Right atrium auricular region (tissue), 2 donors: ENCODE measurements around the gene HOXB5. TPM values are rescaled to one million over a fixed set of nuclear protein-coding genes. Genes with fewer than 3 reads are reported as not detected.

Experiments used
- DNase-seq: peaks from one replicate; pipeline ENCODE4 v3.0.0-alpha.2; 2019; ENCODE audit warnings: low spot score
- H3K27ac ChIP-seq, 2 donors: fragments of 200-600 bp; sonication (generic); 1 replicate in 1 of 2; 2 replicates in 1 of 2; pipeline ENCODE4 v1.5.1; 2016 to 2019
- H3K27me3 ChIP-seq, 2 donors: fragments of 200-600 bp; sonication (generic); one replicate each; pipeline versions ENCODE4 v1.5.1 to v1.6.0; 2017 to 2019
- H3K36me3 ChIP-seq: fragments of 200-600 bp; sonication (generic); one replicate; pipeline ENCODE4 v1.5.1; 2016
- H3K4me1 ChIP-seq, 2 donors: fragments of 200-600 bp; sonication (generic); one replicate each; pipeline versions ENCODE4 v1.5.1 to v1.6.0; 2017 to 2019
- H3K4me3 ChIP-seq, 2 donors: fragments of 200-600 bp; sonication (generic); 1 replicate in 1 of 2; 2 replicates in 1 of 2; pipeline ENCODE4 v1.5.1; 2017 to 2019; ENCODE audit warnings: mild to moderate bottlenecking in 1 of 2, moderate library complexity in 1 of 2
- H3K9me3 ChIP-seq, 2 donors: fragments of 200-600 bp; sonication (generic); one replicate each; pipeline ENCODE4 v1.5.1; 2019
- microRNA counts, 2 donors: library from miRNA; unstranded; fragments of <30 nt; microRNA quantifications; one replicate each; lab custom pipeline; 2016 to 2017
- microRNA-seq, 2 donors: library from miRNA; unstranded; fragments of <30 nt; microRNA quantifications; one replicate each; pipeline ENCODE4, GENCODE V29; 2016 to 2017; ENCODE audit warnings: borderline number of aligned reads in 2 of 2, borderline replicate concordance in 1 of 2
- total RNA-seq, 2 donors: library from RNA; depleted of rRNA; stranded (reverse); fragments of >200 nt; gene quantifications; one replicate each; pipeline ENCODE4 v1.1.0, GENCODE V29; 2016
- TF ChIP-seq, protein P1 (sequence below), 2 donors: fragments of 200-600 bp; sonication (generic); IDR thresholded peaks; one replicate each; pipeline ENCODE4 v1.5.1; 2019; ENCODE audit warnings: antibody characterized with exemption in 2 of 2

HOXB5 gene
- total RNA-seq, 2 donors from 2014 or later = not detected

DNA sequence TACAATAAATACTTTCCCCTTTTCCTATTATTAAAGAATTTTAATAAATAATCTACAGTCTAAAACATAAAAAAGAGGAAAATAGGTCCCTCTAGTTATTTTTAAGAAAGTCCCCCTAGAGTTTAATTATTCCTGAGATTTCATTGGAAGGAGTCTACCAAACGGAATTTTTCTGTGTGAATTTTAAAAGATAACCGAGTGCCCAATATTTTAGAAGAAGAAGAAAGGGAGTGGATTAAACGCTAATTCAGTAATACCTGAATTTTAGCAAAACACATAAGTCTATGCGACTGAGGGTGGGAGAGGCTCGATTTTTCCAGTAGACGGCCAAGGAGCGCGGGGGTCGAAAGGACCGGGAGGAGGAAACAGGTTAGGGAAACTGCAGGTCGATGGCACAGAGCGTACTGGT is 50.9 kb downstream of the HOXB5 start:
- DNase-seq = no peak
- Histone ChIP-seq H3K27me3 (peaks cover 3 to 10% of the 10 kb centered on the region in 2 donors), H3K27ac (peak overlapping the region; percentile 83 to 90), H3K9me3 (no peaks in the 10 kb centered on the region), H3K4me1 (peaks cover 0 to 30% of the 10 kb centered on the region in 2 donors), H3K4me3 (peak overlapping the region; percentile 48 to 57), H3K36me3 (no peaks in the 10 kb centered on the region)
- TF ChIP-seq, protein P1, sequence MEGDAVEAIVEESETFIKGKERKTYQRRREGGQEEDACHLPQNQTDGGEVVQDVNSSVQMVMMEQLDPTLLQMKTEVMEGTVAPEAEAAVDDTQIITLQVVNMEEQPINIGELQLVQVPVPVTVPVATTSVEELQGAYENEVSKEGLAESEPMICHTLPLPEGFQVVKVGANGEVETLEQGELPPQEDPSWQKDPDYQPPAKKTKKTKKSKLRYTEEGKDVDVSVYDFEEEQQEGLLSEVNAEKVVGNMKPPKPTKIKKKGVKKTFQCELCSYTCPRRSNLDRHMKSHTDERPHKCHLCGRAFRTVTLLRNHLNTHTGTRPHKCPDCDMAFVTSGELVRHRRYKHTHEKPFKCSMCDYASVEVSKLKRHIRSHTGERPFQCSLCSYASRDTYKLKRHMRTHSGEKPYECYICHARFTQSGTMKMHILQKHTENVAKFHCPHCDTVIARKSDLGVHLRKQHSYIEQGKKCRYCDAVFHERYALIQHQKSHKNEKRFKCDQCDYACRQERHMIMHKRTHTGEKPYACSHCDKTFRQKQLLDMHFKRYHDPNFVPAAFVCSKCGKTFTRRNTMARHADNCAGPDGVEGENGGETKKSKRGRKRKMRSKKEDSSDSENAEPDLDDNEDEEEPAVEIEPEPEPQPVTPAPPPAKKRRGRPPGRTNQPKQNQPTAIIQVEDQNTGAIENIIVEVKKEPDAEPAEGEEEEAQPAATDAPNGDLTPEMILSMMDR (IDR thresholded peaks at IDR 0.05) = no peak

DNA sequence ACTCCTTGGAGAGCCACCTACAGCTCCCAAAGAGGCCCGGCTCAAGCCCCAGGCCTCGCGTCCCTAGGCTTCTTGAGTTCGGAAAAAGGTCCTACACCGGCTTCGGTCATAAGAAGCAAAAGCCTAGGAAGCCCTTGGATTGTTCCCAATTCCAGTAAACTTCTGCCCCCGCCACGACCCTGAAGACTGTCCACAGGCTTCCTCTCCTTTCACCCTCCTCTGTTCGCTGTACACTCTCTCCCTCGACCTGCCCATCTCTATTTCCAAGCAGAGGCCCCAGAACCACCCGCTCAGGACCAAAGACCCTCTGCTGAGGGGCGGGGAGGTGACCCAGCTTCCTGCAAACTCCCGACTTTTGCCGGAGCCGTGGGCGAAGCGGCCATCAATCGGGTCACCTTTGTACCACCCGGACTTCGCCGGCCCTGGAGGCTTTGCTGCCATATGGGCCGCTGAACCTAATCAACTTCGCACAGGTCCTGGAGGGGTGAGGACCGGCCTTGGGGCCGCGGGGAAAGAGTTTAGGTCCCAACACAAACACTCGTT is 51.4 kb downstream of the HOXB5 start:
- peaks cover 3 to 10% of the 10 kb centered on the region in 2 donors for H3K27me3 ChIP-seq
- no peak for DNase-seq

DNA sequence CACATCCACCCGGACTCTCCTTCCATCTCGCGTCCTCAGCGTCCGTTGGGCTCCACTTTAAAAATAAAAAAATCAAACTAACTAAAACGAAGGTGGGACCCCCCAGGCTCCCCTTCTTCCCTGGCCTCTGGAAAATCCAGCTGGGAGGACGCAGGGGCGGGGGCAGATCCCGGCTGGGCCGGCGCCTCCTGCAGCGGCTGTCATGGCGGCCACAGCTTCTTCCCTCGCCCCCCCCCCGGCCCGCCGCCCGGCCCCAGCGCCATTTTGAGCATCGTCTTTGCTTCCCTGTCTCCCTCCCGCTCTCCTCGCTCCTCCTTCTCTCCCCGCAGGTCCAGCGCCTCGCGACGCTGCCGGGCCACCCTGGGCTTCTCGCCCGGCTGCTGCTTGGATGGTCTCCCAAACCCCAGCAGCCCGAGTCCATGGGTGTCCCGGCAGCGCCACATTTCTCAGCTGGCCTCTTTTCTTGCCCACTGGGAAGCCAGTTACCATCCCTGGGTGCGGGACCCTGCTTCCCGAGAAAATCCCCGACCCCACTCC is 51.9 kb downstream of the HOXB5 start:
- H3K4me1 ChIP-seq = peaks cover 0 to 30% of the 10 kb centered on the region in 2 donors
- peak overlapping the region; percentile 48 to 57 for H3K4me3 ChIP-seq
- no peak for DNase-seq
- no peaks in the 10 kb centered on the region for H3K9me3 ChIP-seq
- no peaks in the 10 kb centered on the region for H3K36me3 ChIP-seq
- TF ChIP-seq, protein P1 (IDR thresholded peaks at IDR 0.05) = peak in 1 of 2 donors; percentile 11
- H3K27me3 ChIP-seq = peaks cover 3 to 10% of the 10 kb centered on the region in 2 donors
- peak overlapping the region; percentile 83 to 90 for H3K27ac ChIP-seq

More for the DNA sequence above, 51.4 kb downstream of the HOXB5 start:
- TF ChIP-seq, protein P1 (IDR thresholded peaks at IDR 0.05) = peak in 1 of 2 donors; percentile 3
- Histone ChIP-seq H3K4me3 (peak overlapping the region; percentile 48 to 57), H3K4me1 (peaks cover 0 to 30% of the 10 kb centered on the region in 2 donors), H3K27ac (peak overlapping the region; percentile 83 to 90), H3K9me3 (no peaks in the 10 kb centered on the region), H3K36me3 (no peaks in the 10 kb centered on the region)

MicroRNAs within 50 kb of the gene (microRNA counts, 767-probe panel; counts per million panel counts)
- 3,479 to 6,102 counts per million in 2 donors for microRNA hsa-miR-10a-5p (lab: Ali Mortazavi, UCI)

Small RNA genes within 50 kb of the gene (microRNA-seq; reads per million reads assigned to microRNA genes)
- gene MIR196A1 = 0 reads per million in 2 donors

Other genes with a start within 250 kb of the HOXB5 start
- gene SKAP1, start 163.6 kb downstream of the HOXB5 start, total RNA-seq = not detected
- not detected for gene HOXB1, start 62.8 kb downstream of the HOXB5 start, total RNA-seq
- 1 to 10 TPM; 4.8 to 5.5 TPM for gene HOXB2, start 48.7 kb downstream of the HOXB5 start, total RNA-seq
- 1 to 10 TPM in 1 of 2 donors, under 1 TPM in 1; 0.52 to 1.0 TPM for gene HOXB4, start 15.4 kb downstream of the HOXB5 start, total RNA-seq
- 1 to 10 TPM in 1 of 2 donors, under 1 TPM in 1; 0.82 to 1.2 TPM for gene HOXB3, start 3.5 kb downstream of the HOXB5 start, total RNA-seq
- gene HOXB6, start 11.2 kb upstream of the HOXB5 start, total RNA-seq = 1 to 10 TPM in 1 of 2 donors, under 1 TPM in 1; 0.82 to 2.6 TPM
- under 1 TPM; 0.24 to 0.78 TPM for gene HOXB7, start 17.2 kb upstream of the HOXB5 start, total RNA-seq
- gene HOXB8, start 21.5 kb upstream of the HOXB5 start, total RNA-seq = not detected
- gene HOXB9, start 32.6 kb upstream of the HOXB5 start, total RNA-seq = not detected
- not detected for gene PRAC1, start 128.7 kb upstream of the HOXB5 start, total RNA-seq
- not detected for gene PRAC2, start 129.4 kb upstream of the HOXB5 start, total RNA-seq
- not detected for gene HOXB13, start 135.0 kb upstream of the HOXB5 start, total RNA-seq
- gene TTLL6, start 223.4 kb upstream of the HOXB5 start, total RNA-seq = not detected
- gene CALCOCO2, start 237.3 kb upstream of the HOXB5 start, total RNA-seq = 100 to 1,000 TPM; 112 to 152 TPM